UCSD-AML1 (cell line): Measurements from ENCODE around the gene ABTB1.
A peak's percentile ranks its signal among the peaks of the same experiment; 100 is the strongest.
"Not testable (repeated sequence)": the region's sequence is repeated elsewhere in the genome, so short reads cannot be mapped to it uniquely, and the experiment has no call there.

Experiments used
- DNase-seq: peaks from one replicate; lab custom pipeline; 2025; ENCODE audit not compliant: unreplicated experiment; lab: John Stamatoyannopoulos, UW

ABTB1 gene

GRCh38 chr3:127647845-127648204 lies 24.9 kb upstream of the ABTB1 start:
- no peak for DNase-seq

DNA sequence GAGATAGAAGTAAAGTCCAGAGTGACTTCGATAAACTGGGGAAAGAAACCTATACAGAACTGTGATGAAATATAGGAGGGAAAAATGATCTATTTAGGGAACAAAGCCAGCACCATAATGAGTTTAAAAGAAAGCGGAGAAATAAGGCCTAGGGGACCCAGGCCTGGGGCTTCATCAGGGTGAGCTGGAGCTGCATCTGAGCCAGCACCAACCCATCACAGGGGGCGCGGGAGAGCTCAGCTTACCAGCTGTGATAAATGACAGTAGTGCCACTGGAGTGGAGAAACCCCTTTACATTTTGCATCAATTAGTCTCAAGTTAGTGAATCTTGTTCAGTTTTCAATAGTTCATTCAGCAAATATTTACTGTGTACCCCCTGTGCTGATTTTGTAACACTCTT lies 22.5 kb upstream of the ABTB1 start:
- DNase-seq: no peak

GRCh38 chr3:127651516-127652172 lies 21.1 kb upstream of the ABTB1 start:
- DNase-seq: no peak

GRCh38 chr3:127652246-127652995 lies 20.3 kb upstream of the ABTB1 start:
- DNase-seq: peak; percentile 50

DNA sequence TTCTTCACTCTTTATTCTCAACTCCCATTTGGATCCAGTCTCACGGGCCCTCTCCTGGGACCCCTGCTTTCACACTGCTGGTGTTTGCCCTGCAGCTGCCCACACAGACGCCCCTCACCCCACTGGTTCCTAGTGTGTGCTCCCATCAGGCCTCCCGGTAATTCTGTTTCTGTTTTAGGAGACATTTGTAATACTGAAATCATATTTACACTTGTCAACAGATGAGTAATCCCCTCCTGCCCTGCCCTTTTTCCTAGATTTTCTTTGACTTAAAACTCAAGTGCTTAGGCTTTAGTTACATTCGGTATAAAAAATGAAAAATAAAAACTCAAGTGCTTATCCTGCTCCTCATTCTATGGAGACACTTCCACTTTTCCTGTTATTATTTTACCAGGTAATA lies 18.4 kb upstream of the ABTB1 start:
- no peak for DNase-seq

GRCh38 chr3:127654993-127655392 lies 17.8 kb upstream of the ABTB1 start:
- not testable (repeated sequence) for DNase-seq

DNA sequence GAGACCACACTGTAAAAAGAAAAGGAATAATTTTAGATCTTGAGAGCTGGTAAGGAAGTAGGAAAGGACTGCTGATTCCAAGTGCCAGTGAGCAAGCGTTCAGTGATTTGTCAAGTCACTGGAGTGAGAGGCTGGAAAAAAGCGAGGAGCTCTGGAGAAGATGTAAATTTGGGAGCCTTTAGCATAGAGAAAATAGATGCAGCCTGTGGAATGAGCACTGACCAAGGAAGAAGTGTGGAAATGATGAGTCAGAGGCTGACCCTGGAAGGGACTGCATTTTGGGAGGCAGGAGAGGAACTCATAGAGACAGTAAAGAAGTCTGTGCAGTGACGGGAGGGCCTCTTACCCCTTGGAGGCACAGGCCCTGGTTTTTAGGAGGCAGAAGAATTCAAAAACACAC lies 17.1 kb upstream of the ABTB1 start:
- DNase-seq: no peak

- DNase-seq: no peak
Measured at GRCh38 chr3:127656906-127657305, 15.8 kb upstream of the ABTB1 start.

- DNase-seq: no peak
Measured at GRCh38 chr3:127658234-127658633, 14.5 kb upstream of the ABTB1 start.

- DNase-seq: no peak
Measured at GRCh38 chr3:127660621-127661251, 12.0 kb upstream of the ABTB1 start.

- no peak for DNase-seq
Measured at GRCh38 chr3:127661600-127661999, 11.2 kb upstream of the ABTB1 start.

- DNase-seq: no peak
Measured at GRCh38 chr3:127662001-127662469, 10.7 kb upstream of the ABTB1 start.

DNA sequence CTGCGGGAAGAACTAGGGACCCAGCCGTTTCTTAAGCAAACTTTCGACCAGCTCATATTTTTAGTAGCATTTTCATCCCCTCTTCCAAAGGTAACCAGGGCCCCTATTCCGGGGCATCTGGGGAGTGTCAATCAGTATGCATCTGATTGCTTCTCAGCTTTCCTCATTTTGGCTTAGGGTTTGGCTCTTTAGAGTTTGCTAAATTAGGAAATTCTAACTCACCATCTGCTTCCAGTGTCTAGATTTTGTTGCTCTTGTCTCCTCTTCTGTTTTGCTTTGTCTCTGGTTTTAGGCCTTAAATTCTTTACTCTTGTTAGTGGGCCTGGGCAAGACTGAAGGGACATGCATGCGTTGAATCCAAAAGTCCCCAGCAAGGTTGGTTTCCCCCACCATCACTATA lies 9.6 kb upstream of the ABTB1 start:
- no peak for DNase-seq

DNA sequence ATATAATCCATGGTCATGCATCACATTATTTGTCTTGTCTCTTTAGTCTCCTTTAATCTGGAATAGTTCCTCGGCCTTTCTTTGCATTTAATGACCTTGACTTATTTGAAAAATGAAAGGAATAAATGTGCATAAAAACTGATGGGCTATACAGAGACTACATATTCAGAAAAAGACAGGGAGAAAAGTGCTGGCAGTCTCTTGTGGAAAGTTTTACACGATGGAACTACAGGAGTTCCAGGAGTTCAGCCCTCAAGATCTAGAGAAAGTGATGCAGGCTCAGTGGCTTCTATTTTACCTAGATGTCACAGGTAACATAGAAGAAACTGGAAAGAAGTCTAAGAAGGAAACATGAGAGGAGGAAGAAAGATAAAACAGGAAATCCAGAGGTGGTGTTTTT lies 7.6 kb upstream of the ABTB1 start:
- DNase-seq: no peak

- DNase-seq: no peak
Measured at GRCh38 chr3:127665586-127665985, 7.2 kb upstream of the ABTB1 start.

- no peak for DNase-seq
Measured at GRCh38 chr3:127666676-127667075, 6.1 kb upstream of the ABTB1 start.

GRCh38 chr3:127667119-127667681 lies 5.6 kb upstream of the ABTB1 start:
- no peak for DNase-seq

- no peak for DNase-seq
Measured at GRCh38 chr3:127668906-127669305, 3.8 kb upstream of the ABTB1 start.

DNA sequence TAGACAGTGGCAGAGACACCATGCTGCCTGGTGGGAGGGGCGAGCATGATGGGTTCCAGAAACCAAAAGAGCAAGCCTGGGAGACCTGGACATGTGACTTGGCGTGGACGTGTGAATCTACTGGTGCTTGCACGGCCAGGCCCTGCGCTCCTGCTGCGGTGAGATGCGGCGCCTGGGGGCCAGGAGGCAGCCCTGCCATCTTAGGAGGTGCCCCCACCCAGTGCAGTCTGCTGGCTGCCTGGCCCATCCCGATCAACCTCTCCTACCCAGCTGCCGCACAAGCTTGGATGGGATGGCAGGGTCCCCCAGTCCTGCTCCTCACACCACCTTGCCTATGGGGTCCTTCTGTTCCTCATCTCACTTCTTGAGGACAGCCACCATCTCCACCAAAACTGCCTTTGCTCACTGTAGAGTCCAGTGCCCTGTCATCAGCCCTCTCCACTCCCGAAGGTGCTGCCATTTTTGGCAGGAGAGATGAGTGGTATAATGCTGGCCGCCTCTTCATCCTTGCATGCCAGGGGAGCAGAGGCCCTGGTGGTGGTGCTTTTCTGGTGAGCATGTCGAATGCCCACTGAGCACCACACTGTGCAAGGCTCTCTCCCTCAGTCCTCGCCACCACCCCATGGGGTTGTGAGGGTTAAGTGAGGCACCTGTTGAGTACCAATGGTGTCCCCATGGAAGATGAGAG lies 3.1 kb upstream of the ABTB1 start:
- no peak for DNase-seq

DNA sequence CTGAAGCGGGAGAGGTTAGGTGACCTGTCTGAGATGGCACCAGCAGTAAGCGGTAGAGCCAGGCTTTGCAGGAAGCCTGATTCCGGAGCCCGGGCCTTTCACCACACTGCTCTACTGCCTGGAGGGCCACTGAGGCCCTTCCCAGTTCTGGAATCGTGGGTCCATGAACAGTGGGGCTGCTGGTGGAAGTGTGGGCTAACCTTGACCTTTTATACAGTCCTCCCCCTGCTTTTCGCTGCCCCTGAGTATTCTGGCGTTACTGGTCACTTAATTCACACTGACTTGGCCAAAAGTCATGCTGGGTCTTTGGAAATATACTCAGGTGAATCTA lies 2.6 kb upstream of the ABTB1 start:
- DNase-seq: no peak

GRCh38 chr3:127670761-127671522 lies 1.8 kb upstream of the ABTB1 start:
- no peak for DNase-seq
